Astrocyte (in vitro differentiated cells and primary cell): ENCODE data around the gene RABEP1. TPM values are rescaled to one million over a fixed set of nuclear protein-coding genes. Genes with fewer than 3 reads are reported as not detected.

ENCODE experiments used
- DNase-seq: peaks from one replicate; pipeline ENCODE4 v3.0.0-alpha.2; 2010; ENCODE audit warnings: low read depth
- FAIRE-seq: peaks from 2 replicates; lab custom pipeline; 2011; peaks lifted over from hg19 to GRCh38; lab: Jason Lieb, UNC
- H2AFZ ChIP-seq: 2 replicates; pipeline ENCODE4 v1.6.0; 2012; ENCODE audit warnings: low read depth, low read length, inconsistent platforms
- H3K27ac ChIP-seq: 2 replicates; pipeline ENCODE4 v1.5.1; 2011; ENCODE audit warnings: low read depth, low read length, inconsistent platforms
- H3K27me3 ChIP-seq: 2 replicates; pipeline ENCODE4 v1.6.0; 2011; ENCODE audit warnings: low read length, inconsistent platforms; ENCODE audit not compliant: insufficient read depth
- H3K36me3 ChIP-seq: 2 replicates; pipeline ENCODE4 v1.5.1; 2011; ENCODE audit warnings: low read length, inconsistent platforms; ENCODE audit not compliant: insufficient read depth
- H3K4me1 ChIP-seq: 2 replicates; pipeline ENCODE4 v1.5.1; 2011; ENCODE audit warnings: low read length, inconsistent platforms; ENCODE audit not compliant: insufficient read depth
- H3K4me2 ChIP-seq: 2 replicates; pipeline ENCODE4 v1.6.0; 2012; ENCODE audit warnings: low read length, inconsistent platforms
- H3K4me3 ChIP-seq: 2 replicates; pipeline ENCODE4 v1.5.1; 2011; ENCODE audit warnings: low read depth, mild to moderate bottlenecking, low read length, inconsistent platforms; ENCODE audit not compliant: insufficient read depth
- H3K79me2 ChIP-seq: 2 replicates; pipeline ENCODE4 v1.6.0; 2012; ENCODE audit warnings: mild to moderate bottlenecking, low read length, inconsistent platforms; ENCODE audit not compliant: insufficient read depth
- H3K9ac ChIP-seq: 2 replicates; pipeline ENCODE4 v1.6.0; 2012; ENCODE audit warnings: mild to moderate bottlenecking, low read length, inconsistent platforms
- H3K9me3 ChIP-seq: 2 replicates; pipeline ENCODE4 v1.5.1; 2012; ENCODE audit warnings: low read depth, mild to moderate bottlenecking, low read length, inconsistent platforms; ENCODE audit not compliant: insufficient read depth
- H4K20me1 ChIP-seq: 2 replicates; pipeline ENCODE4 v1.6.0; 2012; ENCODE audit warnings: low read length, inconsistent platforms; ENCODE audit not compliant: insufficient read depth
- H3K27ac Mint-ChIP-seq: one replicate; pipeline ENCODE4 v1.8.0; 2021; ENCODE audit warnings: mild to moderate bottlenecking, mixed read lengths; ENCODE audit not compliant: unreplicated experiment
- H3K27me3 Mint-ChIP-seq: one replicate; pipeline ENCODE4 v1.8.0; 2021; ENCODE audit warnings: low read depth, mixed read lengths; ENCODE audit not compliant: unreplicated experiment
- H3K36me3 Mint-ChIP-seq: one replicate; pipeline ENCODE4 v1.8.0; 2021; ENCODE audit warnings: low read depth, mixed read lengths; ENCODE audit not compliant: unreplicated experiment
- H3K4me1 Mint-ChIP-seq: one replicate; pipeline ENCODE4 v1.8.0; 2021; ENCODE audit warnings: low read depth, mixed read lengths; ENCODE audit not compliant: unreplicated experiment
- H3K4me3 Mint-ChIP-seq: one replicate; pipeline ENCODE4 v1.8.0; 2021; ENCODE audit warnings: mild to moderate bottlenecking, moderate library complexity, mixed read lengths; ENCODE audit not compliant: unreplicated experiment
- H3K9me3 Mint-ChIP-seq: one replicate; pipeline ENCODE4 v1.8.0; 2021; ENCODE audit warnings: mild to moderate bottlenecking, mixed read lengths; ENCODE audit not compliant: unreplicated experiment
- EZH2 ChIP-seq: IDR thresholded peaks from 2 replicates; pipeline ENCODE4 v1.6.1; 2012; ENCODE audit warnings: mild to moderate bottlenecking, low read length, inconsistent platforms; ENCODE audit not compliant: insufficient read depth
- total RNA-seq: library from RNA; stranded (reverse); gene quantifications from 2 replicates; pipeline ENCODE4 v1.2.1, GENCODE V29; 2021
- TF ChIP-seq, protein P1 (sequence below): IDR thresholded peaks from 2 replicates; pipeline ENCODE4 v1.5.1; 2011; ENCODE audit warnings: low read depth, mild to moderate bottlenecking, inconsistent platforms, low read length, moderate library complexity; ENCODE audit not compliant: insufficient read depth

Gene RABEP1
- total RNA-seq, 1 donor from 2014 or later: 49.0 TPM

GRCh38 chr17:5419959-5420653, 138.0 kb downstream of the RABEP1 start, which contains the start of gene RPAIN:
TSS of gene RPAIN (plus strand) at chr17:5420182. CDS start at chr17:5420211, 29 bp downstream.
- Histone ChIP-seq H3K4me1 (peaks cover 29% of the 10 kb centered on the region), H2AFZ (peak within 1 kb of the TSS; percentile 95), H3K36me3 (peaks cover 20% of the 10 kb centered on the region), H3K9ac (peak within 1 kb of the TSS; percentile 97), H3K79me2 (peaks cover 65% of the 10 kb centered on the region), H3K27ac (peak within 1 kb of the TSS; percentile 93), H3K9me3 (no peaks in the 10 kb centered on the region), H3K27me3 (no peaks in the 10 kb centered on the region), H4K20me1 (peaks cover 26% of the 10 kb centered on the region), H3K4me2 (peak within 1 kb of the TSS; percentile 91), H3K4me3 (peak within 1 kb of the TSS; percentile 95)
- FAIRE-seq (no peak), DNase-seq (no peak)
- Mint-ChIP-seq H3K36me3 (peaks cover 3% of the 10 kb centered on the region), H3K27me3 (no peaks in the 10 kb centered on the region), H3K9me3 (no peaks in the 10 kb centered on the region), H3K4me3 (peak within 1 kb of the TSS; percentile 97), H3K27ac (peak within 1 kb of the TSS; percentile 95), H3K4me1 (peaks cover 22% of the 10 kb centered on the region)
- TF ChIP-seq, protein P1, sequence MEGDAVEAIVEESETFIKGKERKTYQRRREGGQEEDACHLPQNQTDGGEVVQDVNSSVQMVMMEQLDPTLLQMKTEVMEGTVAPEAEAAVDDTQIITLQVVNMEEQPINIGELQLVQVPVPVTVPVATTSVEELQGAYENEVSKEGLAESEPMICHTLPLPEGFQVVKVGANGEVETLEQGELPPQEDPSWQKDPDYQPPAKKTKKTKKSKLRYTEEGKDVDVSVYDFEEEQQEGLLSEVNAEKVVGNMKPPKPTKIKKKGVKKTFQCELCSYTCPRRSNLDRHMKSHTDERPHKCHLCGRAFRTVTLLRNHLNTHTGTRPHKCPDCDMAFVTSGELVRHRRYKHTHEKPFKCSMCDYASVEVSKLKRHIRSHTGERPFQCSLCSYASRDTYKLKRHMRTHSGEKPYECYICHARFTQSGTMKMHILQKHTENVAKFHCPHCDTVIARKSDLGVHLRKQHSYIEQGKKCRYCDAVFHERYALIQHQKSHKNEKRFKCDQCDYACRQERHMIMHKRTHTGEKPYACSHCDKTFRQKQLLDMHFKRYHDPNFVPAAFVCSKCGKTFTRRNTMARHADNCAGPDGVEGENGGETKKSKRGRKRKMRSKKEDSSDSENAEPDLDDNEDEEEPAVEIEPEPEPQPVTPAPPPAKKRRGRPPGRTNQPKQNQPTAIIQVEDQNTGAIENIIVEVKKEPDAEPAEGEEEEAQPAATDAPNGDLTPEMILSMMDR: no peak
- TF ChIP-seq EZH2: no peak

DNA sequence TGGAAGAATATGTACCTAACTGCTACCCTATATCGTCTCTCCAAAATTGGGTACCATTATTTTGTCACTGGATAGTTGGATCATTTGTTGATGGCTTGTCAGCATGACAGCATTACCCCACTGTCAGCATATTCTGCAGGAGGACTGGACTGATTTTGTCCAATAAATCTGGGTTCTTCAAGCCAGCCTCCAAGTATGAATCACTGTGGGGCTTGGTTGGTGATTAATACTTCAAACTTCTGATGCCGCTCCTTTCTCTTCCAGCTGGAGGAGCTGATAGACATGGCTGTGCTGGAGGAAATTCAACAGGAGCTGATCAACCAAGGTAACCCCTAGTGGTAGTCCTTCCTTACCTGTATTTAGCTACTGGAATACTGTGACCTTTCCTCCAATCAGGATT, 140.4 kb downstream of the RABEP1 start:
- Histone ChIP-seq H3K79me2 (peaks cover 46% of the 10 kb centered on the region), H3K9me3 (no peaks in the 10 kb centered on the region), H3K4me1 (peaks cover 29% of the 10 kb centered on the region), H3K4me2 (peak overlapping the region; percentile 64), H3K27me3 (no peaks in the 10 kb centered on the region), H4K20me1 (peaks cover 23% of the 10 kb centered on the region), H3K27ac (peak overlapping the region; percentile 21), H2AFZ (no peak overlapping the region), H3K4me3 (no peak overlapping the region), H3K36me3 (peaks cover 31% of the 10 kb centered on the region), H3K9ac (no peak overlapping the region)
- H3K27me3 Mint-ChIP-seq: no peaks in the 10 kb centered on the region
- H3K27ac Mint-ChIP-seq: peak overlapping the region; percentile 41
- peak overlapping the region; percentile 22 for H3K4me3 Mint-ChIP-seq
- peak; percentile 68 for DNase-seq
- TF ChIP-seq EZH2: no peak
- TF ChIP-seq, protein P1: no peak
- H3K4me1 Mint-ChIP-seq: peaks cover 22% of the 10 kb centered on the region
- peaks cover 6% of the 10 kb centered on the region for H3K36me3 Mint-ChIP-seq
- H3K9me3 Mint-ChIP-seq: no peaks in the 10 kb centered on the region
- no peak for FAIRE-seq

DNA sequence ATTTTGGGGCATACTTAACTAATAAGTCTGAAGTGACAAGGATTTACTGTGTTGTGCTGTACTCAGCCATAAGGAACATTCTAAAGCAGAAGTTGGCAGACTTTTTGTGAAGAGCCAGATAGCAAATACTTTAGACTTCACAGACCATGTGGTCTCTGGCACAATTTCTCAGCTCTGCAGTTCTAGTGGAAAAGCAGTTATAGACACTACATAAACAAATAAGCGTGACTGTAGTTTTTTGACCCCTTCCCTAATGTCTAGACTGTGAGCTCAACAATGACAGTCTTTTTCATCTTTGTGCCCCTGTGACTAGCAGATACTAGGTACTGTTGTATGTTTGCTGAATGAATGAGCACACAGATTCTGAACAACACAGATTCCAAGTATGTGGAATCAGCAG, 142.8 kb downstream of the RABEP1 start:
- Histone ChIP-seq H3K36me3 (peaks cover 31% of the 10 kb centered on the region), H3K79me2 (peaks cover 27% of the 10 kb centered on the region), H3K4me3 (no peak overlapping the region), H3K27me3 (no peaks in the 10 kb centered on the region), H3K4me2 (no peak overlapping the region), H3K9ac (no peak overlapping the region), H3K9me3 (no peaks in the 10 kb centered on the region), H2AFZ (no peak overlapping the region), H4K20me1 (peaks cover 15% of the 10 kb centered on the region), H3K27ac (no peak overlapping the region), H3K4me1 (peaks cover 21% of the 10 kb centered on the region)
- FAIRE-seq: no peak
- peaks cover 9% of the 10 kb centered on the region for H3K36me3 Mint-ChIP-seq
- H3K4me1 Mint-ChIP-seq: peaks cover 20% of the 10 kb centered on the region
- TF ChIP-seq, protein P1: no peak
- TF ChIP-seq EZH2: no peak
- H3K27ac Mint-ChIP-seq: peak overlapping the region; percentile 83
- peak; percentile 30 for DNase-seq
- H3K9me3 Mint-ChIP-seq: no peaks in the 10 kb centered on the region
- H3K27me3 Mint-ChIP-seq: no peaks in the 10 kb centered on the region
- H3K4me3 Mint-ChIP-seq: no peak overlapping the region
